ENCODE data around the gene ASCC1.
A peak's percentile ranks its signal among the peaks of the same experiment; 100 is the strongest.

ASCC1 gene, protein sequence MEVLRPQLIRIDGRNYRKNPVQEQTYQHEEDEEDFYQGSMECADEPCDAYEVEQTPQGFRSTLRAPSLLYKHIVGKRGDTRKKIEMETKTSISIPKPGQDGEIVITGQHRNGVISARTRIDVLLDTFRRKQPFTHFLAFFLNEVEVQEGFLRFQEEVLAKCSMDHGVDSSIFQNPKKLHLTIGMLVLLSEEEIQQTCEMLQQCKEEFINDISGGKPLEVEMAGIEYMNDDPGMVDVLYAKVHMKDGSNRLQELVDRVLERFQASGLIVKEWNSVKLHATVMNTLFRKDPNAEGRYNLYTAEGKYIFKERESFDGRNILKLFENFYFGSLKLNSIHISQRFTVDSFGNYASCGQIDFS

GRCh38 chr10:72215611-72216549 lies at the start of gene ASCC1, which contains the start of gene ANAPC16:
TSS of gene ASCC1 (minus strand) at chr10:72216276. CDS start at chr10:72213298, 2,978 bp downstream.
TSS of gene ANAPC16 (plus strand) at chr10:72216012. CDS start at chr10:72223915, 7,903 bp downstream.
- peak; percentile 86 to 95 for DNase-seq (ENCODE audit: low read depth in 2 of 2)

DNA sequence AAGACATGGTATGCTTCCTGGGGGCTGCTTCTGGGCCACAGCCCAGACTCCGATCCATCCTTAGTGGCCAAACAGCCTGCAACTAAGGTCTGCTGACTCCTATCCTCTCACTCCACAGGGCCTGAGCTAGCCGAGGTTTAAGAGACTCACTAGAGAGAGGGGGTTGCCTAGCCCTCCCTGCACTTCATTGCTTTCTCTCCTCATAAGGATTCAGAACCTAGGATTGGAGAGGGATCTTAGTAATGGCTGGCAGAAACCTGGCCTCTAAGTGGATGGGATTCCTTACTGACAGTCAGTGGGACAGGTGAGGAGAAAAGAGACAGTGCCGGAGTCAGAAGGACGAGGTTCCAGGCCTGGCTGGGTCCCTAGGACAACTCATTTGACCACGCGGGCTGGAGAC lies 49.4 kb upstream of the ASCC1 start:
- no peak for DNase-seq (ENCODE audit: low read depth in 2 of 2)

- DNase-seq (ENCODE audit: low read depth in 2 of 2) = no peak
These were observed 48.5 kb upstream of the ASCC1 start for GRCh38 chr10:72264536-72264935.

- DNase-seq (ENCODE audit: low read depth in 2 of 2) = no peak
These were observed 47.7 kb upstream of the ASCC1 start for GRCh38 chr10:72263613-72264241.

- DNase-seq (ENCODE audit: low read depth in 2 of 2) = no peak
These were observed 45.8 kb upstream of the ASCC1 start for GRCh38 chr10:72261784-72262404.

DNA sequence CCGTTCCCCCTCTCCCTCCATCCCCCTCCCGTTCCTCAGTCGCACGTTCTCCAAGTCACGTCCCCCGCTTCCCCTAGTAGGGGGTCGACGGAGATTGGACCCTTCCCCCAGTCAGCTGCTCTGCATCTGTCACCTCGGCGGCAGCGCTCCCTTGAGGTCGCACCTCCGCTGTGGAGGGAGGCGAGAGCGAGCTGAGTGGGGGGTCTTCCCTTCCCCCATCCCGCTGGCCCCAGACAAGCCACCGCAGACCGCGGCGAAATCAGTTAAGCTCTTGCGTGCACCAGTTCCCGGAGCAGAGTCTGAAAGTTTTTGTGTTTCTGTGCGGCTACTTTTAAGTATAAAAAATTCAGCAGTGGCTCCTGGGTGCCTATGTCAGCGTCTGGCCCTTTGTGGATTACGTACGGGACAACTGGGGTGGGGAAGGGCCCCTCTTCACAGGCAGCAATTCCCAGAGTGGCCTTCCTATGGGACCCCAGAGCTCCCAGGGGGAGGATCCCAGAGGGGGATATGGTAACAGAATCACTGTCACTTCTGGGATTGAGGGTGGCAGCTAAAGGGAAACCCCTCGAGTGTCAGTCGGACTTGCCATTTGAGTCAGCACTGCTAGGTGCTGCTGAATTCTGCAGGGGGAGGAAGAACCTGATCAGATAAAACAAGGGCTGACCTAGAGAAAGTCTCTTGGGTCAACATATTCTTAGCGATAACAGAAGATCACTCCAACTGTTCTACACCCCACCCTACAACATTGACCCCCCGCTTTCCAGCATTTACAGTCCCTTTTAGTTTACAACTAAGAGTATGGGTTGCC lies 45.1 kb upstream of the ASCC1 start:
- DNase-seq (ENCODE audit: low read depth in 2 of 2) = no peak

- peak; percentile 62 to 68 for DNase-seq (ENCODE audit: low read depth in 2 of 2)
These were observed 44.3 kb upstream of the ASCC1 start for GRCh38 chr10:72260239-72260975.

- no peak for DNase-seq (ENCODE audit: low read depth in 2 of 2)
These were observed 43.6 kb upstream of the ASCC1 start for GRCh38 chr10:72259491-72260238.

GRCh38 chr10:72258617-72259016 lies 42.5 kb upstream of the ASCC1 start:
- DNase-seq (ENCODE audit: low read depth in 2 of 2) = no peak

- no peak for DNase-seq (ENCODE audit: low read depth in 2 of 2)
These were observed 41.2 kb upstream of the ASCC1 start for GRCh38 chr10:72257051-72257892.

DNA sequence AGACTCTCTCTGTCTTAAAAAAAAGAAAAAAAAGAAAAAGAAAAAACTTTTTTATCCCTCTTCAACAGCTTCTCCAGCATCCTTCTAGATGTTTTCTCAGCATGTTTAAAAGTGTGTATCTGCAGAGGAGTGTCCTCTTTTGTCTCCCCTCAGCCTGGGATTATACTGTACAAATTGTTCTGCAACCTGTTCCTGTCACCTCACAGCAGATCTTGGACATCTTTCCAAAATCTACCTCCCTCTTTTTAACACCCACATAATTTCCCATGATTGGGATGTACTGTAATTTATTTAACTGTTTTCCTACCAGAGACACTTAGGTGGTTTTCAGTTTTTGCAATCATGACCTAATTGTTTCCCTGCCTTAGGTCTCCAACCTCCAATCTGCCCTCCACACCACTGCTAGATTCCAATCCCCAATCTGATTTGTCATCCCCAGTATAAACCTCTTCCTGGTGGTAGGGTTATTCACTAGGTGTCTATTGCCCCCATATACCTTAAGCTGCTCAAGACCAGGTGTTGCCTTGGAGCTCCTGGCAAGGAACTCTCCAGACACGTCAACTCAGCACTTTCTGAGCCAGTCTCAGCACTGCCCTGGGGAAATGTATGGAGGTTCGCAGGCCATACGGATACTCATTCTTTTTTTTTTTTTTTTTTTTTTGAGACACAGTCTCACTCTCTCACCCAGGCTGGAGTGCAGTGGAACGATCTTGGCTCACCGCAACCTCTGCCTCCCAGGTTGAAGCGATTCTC lies 40.1 kb upstream of the ASCC1 start:
- DNase-seq (ENCODE audit: low read depth in 2 of 2) = no peak

GRCh38 chr10:72254813-72255568 lies 38.9 kb upstream of the ASCC1 start:
- DNase-seq (ENCODE audit: low read depth in 2 of 2) = no peak

DNA sequence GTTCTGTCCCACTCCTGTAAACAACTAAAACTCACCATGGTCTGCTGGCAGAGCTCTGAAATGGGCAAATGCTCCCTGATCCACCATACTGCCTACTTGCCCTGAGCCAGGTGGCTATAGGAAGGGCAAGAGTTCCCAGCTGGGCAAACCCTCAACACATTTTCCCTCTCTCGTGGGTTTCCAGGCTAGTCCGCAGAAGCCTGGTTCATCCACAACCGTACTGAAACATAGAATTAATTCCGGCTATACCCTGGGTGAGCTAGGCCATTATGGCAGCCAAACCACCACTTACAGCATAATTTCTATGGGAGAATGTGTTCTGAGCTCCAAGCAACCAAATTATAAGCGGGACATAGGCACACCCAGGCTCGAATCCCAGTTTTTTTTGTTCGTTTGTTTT lies 37.5 kb upstream of the ASCC1 start:
- DNase-seq (ENCODE audit: low read depth in 2 of 2) = no peak

GRCh38 chr10:72252972-72253371 lies 36.9 kb upstream of the ASCC1 start:
- DNase-seq (ENCODE audit: low read depth in 2 of 2) = no peak

DNA sequence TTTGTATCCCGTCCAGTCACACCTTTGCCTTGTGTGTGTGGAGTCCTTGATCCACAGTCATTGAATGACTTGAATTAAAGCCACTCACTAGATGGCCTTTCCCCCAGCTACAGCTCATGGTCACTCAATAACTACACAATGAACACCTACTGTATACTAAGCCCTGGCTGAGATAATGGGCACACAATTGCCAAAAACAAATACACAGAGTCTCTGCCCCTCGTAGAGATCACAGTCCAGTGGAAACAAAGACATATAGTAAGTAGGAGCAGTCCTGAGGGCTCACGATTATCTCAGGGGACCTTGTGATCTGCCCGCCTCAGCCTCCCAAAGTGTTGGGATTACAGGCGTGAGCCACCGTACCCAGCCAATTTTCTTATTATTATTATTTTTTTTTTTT lies 35.6 kb upstream of the ASCC1 start:
- DNase-seq (ENCODE audit: low read depth in 2 of 2) = no peak

DNA sequence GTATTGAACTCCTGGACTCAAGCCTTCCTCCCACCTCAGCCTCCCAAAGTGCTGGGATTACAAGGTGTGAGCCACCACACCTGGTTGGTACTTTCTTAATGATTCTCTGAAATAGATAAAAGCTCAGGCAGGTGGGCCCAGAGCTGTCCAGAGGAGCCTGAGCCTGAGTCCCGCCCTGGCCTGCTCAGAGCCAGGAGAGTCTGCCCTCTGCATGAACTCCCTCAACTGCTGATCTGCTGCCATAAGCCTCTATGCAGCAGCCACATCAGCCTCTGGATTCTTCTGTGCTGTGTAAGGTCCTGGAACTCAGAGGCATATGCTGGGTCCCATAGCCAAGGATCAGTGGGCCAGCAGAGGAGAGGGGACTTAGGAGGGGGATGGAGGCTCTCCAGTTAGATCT lies 34.6 kb upstream of the ASCC1 start:
- DNase-seq (ENCODE audit: low read depth in 2 of 2) = no peak

Measured in stimulated activated CD8-positive, alpha-beta memory T cell treated with anti-CD3 and anti-CD28 coated beads, Interleukin-15, amount 100 ng/mL, for 4 hours (primary cell).